Right cardiac atrium (tissue), 5 donors: ENCODE measurements around the gene ECSCR. TPM values are rescaled to one million over a fixed set of nuclear protein-coding genes. Genes with fewer than 3 reads are reported as not detected.
"Not testable (repeated sequence)": the region's sequence is repeated elsewhere in the genome, so short reads cannot be mapped to it uniquely, and the experiment has no call there.

Experiments used
- ATAC-seq, 2 donors: fragments of 200-7000 bp; cut with Tn5 transposase; one replicate each; pipeline versions ENCODE4 v1.8.0 to v1.9.1; 2020; ENCODE audit warnings: moderate library complexity in 2 of 2, mild to moderate bottlenecking in 1 of 2
- DNase-seq, 3 donors: peaks; one replicate each; pipeline ENCODE4 v3.0.0-alpha.2; 2020
- H3K27ac ChIP-seq: one replicate; pipeline ENCODE4 v1.5.1; 2013; ENCODE audit warnings: mild to moderate bottlenecking, low read length, control low read depth, moderate library complexity
- H3K27me3 ChIP-seq: one replicate; pipeline ENCODE4 v1.6.1; 2013; ENCODE audit not compliant: control insufficient read depth, insufficient read depth
- H3K4me1 ChIP-seq: one replicate; pipeline ENCODE4 v1.6.1; 2013; ENCODE audit warnings: low read length; ENCODE audit not compliant: control insufficient read depth, insufficient read depth
- H3K4me3 ChIP-seq: one replicate; pipeline ENCODE4 v1.5.1; 2013; ENCODE audit warnings: low read length, control low read depth
- H3K9me3 ChIP-seq: one replicate; pipeline ENCODE4 v1.6.1; 2013; ENCODE audit warnings: low read length; ENCODE audit not compliant: control insufficient read depth
- WGBS: extraction: QIAGEN DNeasy Blood & Tissue Kit; methylation state at CpG from one replicate; pipeline ENCODE4 v1.1.7; 2013; 5-methylcytosine and 5-hydroxymethylcytosine counted together
- intact Hi-C, 4 donors: fragments of 100-400 bp; cut with DNase I; formaldehyde crosslinking; loops; one replicate each; pipeline versions ENCODE4 v1.11.0 to v1.14.0; 2022 to 2023
- long read RNA-seq, 4 donors: library from polyadenylated mRNA; unstranded; transcript quantifications; one replicate each; pipeline ENCODE4 v2.0.0, GENCODE V29; 2020 to 2021
- polyA plus RNA-seq: library from polyadenylated mRNA; stranded (reverse); fragments of 200-250 nt; gene quantifications from one replicate; pipeline ENCODE4 v1.2.3, GENCODE V29; 2013
- total RNA-seq, 4 donors: library from RNA; stranded (reverse); fragmentation: NEBNext Ultra II Directional; extraction: Animal tissue kit (Norgen Biotek cat#: 25700); gene quantifications; one replicate each; pipeline ENCODE4 v1.2.1, GENCODE V29; 2021
- donor health status: healthy with polysubstance abuse.
- donor health status: DM: no; HTN: yes; CAD: no.
- donor health status: DM: no; HTN: no; CAD: no.
- donor health status: DM: no; HTN: yes; CAD: no; lungs with severe emphysema.
- donor health status: DM: yes; HTN: yes; CAD: no.

The ECSCR gene, protein sequence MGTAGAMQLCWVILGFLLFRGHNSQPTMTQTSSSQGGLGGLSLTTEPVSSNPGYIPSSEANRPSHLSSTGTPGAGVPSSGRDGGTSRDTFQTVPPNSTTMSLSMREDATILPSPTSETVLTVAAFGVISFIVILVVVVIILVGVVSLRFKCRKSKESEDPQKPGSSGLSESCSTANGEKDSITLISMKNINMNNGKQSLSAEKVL
- total RNA-seq = 10 to 100 TPM; 19.9 to 38.3 (median 21.2) TPM
- polyA plus RNA-seq = 25.3 TPM
- long read RNA-seq, donor 1, transcript ECSCR-201 (10 exons, 1,035 nt) = major isoform, 6 of 13 reads
- long read RNA-seq, donor 1, partial matches to known transcripts = 3 of 13 reads
- long read RNA-seq, donor 1, other reads (novel, unspliced or antisense) = 4 of 13 reads
- long read RNA-seq, donor 2, partial matches to known transcripts = 2 of 4 reads
- long read RNA-seq, donor 2, other reads (novel, unspliced or antisense) = 0 of 4 reads
- long read RNA-seq, donor 3, transcript ECSCR-201 (10 exons, 1,035 nt) = major isoform, 22 of 25 reads
- long read RNA-seq, donor 3, partial matches to known transcripts = 1 of 25 reads
- long read RNA-seq, donor 3, other reads (novel, unspliced or antisense) = 2 of 25 reads
- long read RNA-seq, donor 4, partial matches to known transcripts = 1 of 3 reads
- long read RNA-seq, donor 4, other reads (novel, unspliced or antisense) = 0 of 3 reads

GRCh38 chr5:139462586-139463276 lies at the start of gene ECSCR:
ECSCR (minus strand) TSS chr5:139462743; CDS start chr5:139462670, 73 bp downstream.
- intact Hi-C loops = no loop called here

DNA sequence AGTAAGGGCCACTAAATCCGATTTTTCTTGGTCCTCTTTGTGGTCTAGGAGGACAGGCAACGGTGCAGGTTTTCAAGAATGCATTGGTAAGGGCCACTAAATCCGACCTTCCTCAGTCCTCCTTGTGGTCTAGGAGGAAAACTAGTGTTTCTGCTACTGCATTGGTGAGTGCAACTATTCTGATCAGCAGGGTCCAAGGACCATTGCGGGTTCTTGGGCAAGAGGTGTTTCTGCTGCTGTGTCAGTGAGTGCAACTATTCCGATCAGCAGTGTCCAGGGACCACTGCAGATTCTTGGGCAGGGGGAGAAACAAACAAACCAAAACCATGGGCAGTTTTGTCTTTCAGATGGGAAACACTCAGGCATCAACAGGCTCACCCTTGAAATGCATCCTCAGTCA lies 42.2 kb upstream of the ECSCR start:
- H3K9me3 ChIP-seq, H3K27ac ChIP-seq, DNase-seq, intact Hi-C loops, H3K4me3 ChIP-seq, H3K4me1 ChIP-seq, ATAC-seq, H3K27me3 ChIP-seq: not testable (repeated sequence)
- WGBS = 78% methylated on average over 5 of the region's 5 CpGs

More at GRCh38 chr5:139462586-139463276, at the start of gene ECSCR:
- 61% methylated on average over 10 of the region's 10 CpGs for WGBS
- DNase-seq (peak; percentile 57 to 82 (median 75)), ATAC-seq (peak; percentile 75 to 77)
- Histone ChIP-seq H3K27me3 (no peaks in the 10 kb centered on the region), H3K4me1 (no peaks in the 10 kb centered on the region), H3K27ac (peak within 1 kb of the TSS; percentile 96), H3K9me3 (no peaks in the 10 kb centered on the region), H3K4me3 (peak within 1 kb of the TSS; percentile 73)

DNA sequence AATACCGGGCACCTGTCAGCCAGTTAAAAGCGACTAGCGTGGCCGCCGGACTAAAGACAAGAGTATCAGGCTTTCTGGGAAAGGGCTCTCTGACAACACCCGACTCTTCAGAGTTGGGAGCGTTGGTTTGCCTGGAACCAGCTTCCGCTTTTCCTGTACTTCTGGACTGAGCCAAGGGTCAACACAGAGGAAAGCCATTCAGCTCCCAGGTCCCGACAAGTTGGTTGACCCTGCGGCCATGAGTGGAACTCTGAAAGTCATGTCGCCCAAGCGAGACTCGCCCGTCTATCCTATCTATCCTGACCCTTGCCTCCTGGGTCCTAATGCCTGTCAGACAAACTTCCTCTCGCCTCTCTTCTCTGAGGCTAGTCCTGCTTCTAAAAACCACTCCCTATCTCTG lies 41.3 kb upstream of the ECSCR start:
- H3K4me1 ChIP-seq, H3K27ac ChIP-seq, DNase-seq, H3K4me3 ChIP-seq, H3K9me3 ChIP-seq, H3K27me3 ChIP-seq, ATAC-seq, intact Hi-C loops: not testable (repeated sequence)
- 81% methylated on average over 15 of the region's 15 CpGs for WGBS

GRCh38 chr5:139503036-139503817 lies 40.7 kb upstream of the ECSCR start:
- intact Hi-C loops = not testable (repeated sequence)

DNA sequence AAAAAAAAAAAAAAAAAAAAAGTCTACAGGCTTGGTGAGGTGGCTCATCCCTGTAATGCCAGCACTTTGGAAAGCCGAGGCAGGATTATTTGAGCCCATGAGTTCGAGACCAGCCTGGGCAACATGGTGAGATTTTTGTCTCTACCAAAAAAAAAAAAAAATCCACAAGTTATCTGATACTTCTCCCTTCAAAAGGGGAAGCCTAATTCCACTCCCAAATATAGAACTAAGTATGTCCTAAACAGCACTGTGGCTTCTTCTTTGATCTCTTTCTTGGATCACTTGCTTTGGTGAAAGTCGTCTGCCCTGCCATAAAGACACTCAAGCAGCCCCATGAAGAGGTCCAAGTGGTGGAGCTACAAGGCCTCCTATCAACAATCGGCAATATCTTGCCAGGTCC lies 38.8 kb upstream of the ECSCR start:
- WGBS = 90% methylated on average over 4 of the region's 4 CpGs
- no peaks in the 10 kb centered on the region for H3K27me3 ChIP-seq
- H3K4me1 ChIP-seq = no peaks in the 10 kb centered on the region
- H3K4me3 ChIP-seq = no peak overlapping the region
- H3K27ac ChIP-seq = no peak overlapping the region
- no peak for DNase-seq
- no peak for ATAC-seq
- H3K9me3 ChIP-seq = no peaks in the 10 kb centered on the region
- intact Hi-C loops = no loop called here

More at GRCh38 chr5:139503036-139503817, 40.7 kb upstream of the ECSCR start:
- H3K9me3 ChIP-seq, H3K27ac ChIP-seq, H3K4me1 ChIP-seq, H3K4me3 ChIP-seq, ATAC-seq, H3K27me3 ChIP-seq, DNase-seq: not testable (repeated sequence)
- 91% methylated on average over 15 of the region's 15 CpGs for WGBS

GRCh38 chr5:139495638-139496435 lies 33.3 kb upstream of the ECSCR start:
- no peaks in the 10 kb centered on the region for H3K9me3 ChIP-seq
- DNase-seq (no peak), ATAC-seq (peak in 1 of 2 donors; percentile 29)
- H3K27ac ChIP-seq = no peak overlapping the region
- peaks cover 7% of the 10 kb centered on the region for H3K4me1 ChIP-seq
- H3K27me3 ChIP-seq = no peaks in the 10 kb centered on the region
- intact Hi-C loops = no loop called here
- WGBS = 53% methylated on average over 3 of the region's 3 CpGs
- no peak overlapping the region for H3K4me3 ChIP-seq

DNA sequence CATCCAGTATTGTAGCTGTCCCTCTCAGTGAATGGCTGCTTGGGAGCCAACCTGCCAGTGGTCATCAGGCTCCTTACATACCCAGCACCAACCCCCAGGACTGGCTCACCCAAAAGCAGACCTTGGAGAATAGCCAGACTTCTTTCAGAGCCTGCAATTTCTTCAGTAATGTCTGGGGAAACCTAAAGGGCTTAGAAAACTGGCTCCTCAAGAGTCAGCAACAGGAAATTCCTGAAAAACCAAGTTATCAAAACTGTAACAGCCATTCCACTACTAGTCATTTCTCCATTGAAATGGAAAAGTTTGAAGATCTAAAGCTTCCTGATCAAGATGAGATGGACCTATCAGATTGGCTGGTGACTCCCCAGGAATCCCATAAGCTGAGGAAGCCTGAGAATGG lies 32.3 kb upstream of the ECSCR start:
- Histone ChIP-seq H3K27ac (no peak overlapping the region), H3K4me3 (no peak overlapping the region), H3K27me3 (no peaks in the 10 kb centered on the region), H3K9me3 (no peaks in the 10 kb centered on the region), H3K4me1 (peaks cover 7% of the 10 kb centered on the region)
- intact Hi-C loops = no loop called here
- DNase-seq (no peak), ATAC-seq (no peak)

GRCh38 chr5:139494256-139494655 lies 31.7 kb upstream of the ECSCR start:
- DNase-seq (no peak), ATAC-seq (no peak)
- intact Hi-C loops = no loop called here
- H3K27ac ChIP-seq = no peak overlapping the region
- peaks cover 7% of the 10 kb centered on the region for H3K4me1 ChIP-seq
- 94% methylated on average over 3 of the region's 3 CpGs for WGBS
- H3K4me3 ChIP-seq = no peak overlapping the region
- H3K9me3 ChIP-seq = no peaks in the 10 kb centered on the region
- H3K27me3 ChIP-seq = no peaks in the 10 kb centered on the region

GRCh38 chr5:139492700-139493192 lies 30.2 kb upstream of the ECSCR start:
- Histone ChIP-seq H3K27me3 (no peaks in the 10 kb centered on the region), H3K9me3 (no peaks in the 10 kb centered on the region), H3K27ac (peak overlapping the region; percentile 30), H3K4me3 (no peak overlapping the region), H3K4me1 (peaks cover 7% of the 10 kb centered on the region)
- peak; percentile 58 to 70 for ATAC-seq
- intact Hi-C loops = no loop called here
- WGBS = 9% methylated on average over 6 of the region's 6 CpGs
- no peak for DNase-seq

GRCh38 chr5:139488260-139488659 lies 25.7 kb upstream of the ECSCR start:
- peak overlapping the region; percentile 28 for H3K27ac ChIP-seq
- WGBS = 57% methylated on average over 3 of the region's 3 CpGs
- peak; percentile 44 to 61 for ATAC-seq

More at GRCh38 chr5:139488260-139488659, 25.7 kb upstream of the ECSCR start:
- H3K4me3 ChIP-seq = no peak overlapping the region
- no peaks in the 10 kb centered on the region for H3K27me3 ChIP-seq
- intact Hi-C loops = loop anchor here in 1 of 4 donors (10.0 kb wide), 1 partner anchor 53 kb away; the partner anchor contains the start of gene DNAJC18
- H3K9me3 ChIP-seq = no peaks in the 10 kb centered on the region
- peak in 2 of 3 donors; percentile 69 to 77 for DNase-seq
- peaks cover 7% of the 10 kb centered on the region for H3K4me1 ChIP-seq
